BLaER1 (cell line): ENCODE measurements around the gene FALEC.

Source experiments
- H3K27ac ChIP-seq: shearing (Covaris generic); formaldehyde crosslinking; 2 replicates; pipeline ENCODE4 v1.8.1; 2022
- H3K27me3 ChIP-seq: shearing (Covaris generic); formaldehyde crosslinking; 2 replicates; pipeline ENCODE4 v1.8.1; 2022
- H3K36me3 ChIP-seq: shearing (Covaris generic); formaldehyde crosslinking; 2 replicates; pipeline ENCODE4 v1.8.1; 2022
- H3K4me1 ChIP-seq: shearing (Covaris generic); formaldehyde crosslinking; 2 replicates; pipeline ENCODE4 v1.8.1; 2022
- H3K4me2 ChIP-seq: shearing (Covaris generic); formaldehyde crosslinking; 2 replicates; pipeline ENCODE4 v1.8.1; 2022
- H3K4me3 ChIP-seq: shearing (Covaris generic); formaldehyde crosslinking; 2 replicates; pipeline ENCODE4 v1.8.1; 2022
- H3K9ac ChIP-seq: shearing (Covaris generic); formaldehyde crosslinking; 2 replicates; pipeline ENCODE4 v1.8.1; 2022
- H3K9me3 ChIP-seq: shearing (Covaris generic); formaldehyde crosslinking; 2 replicates; pipeline ENCODE4 v1.8.1; 2022
- H4K20me1 ChIP-seq: shearing (Covaris generic); formaldehyde crosslinking; 2 replicates; pipeline ENCODE4 v1.8.1; 2022
- Cebpa-rat ChIP-seq: shearing (Covaris generic); IDR thresholded peaks from 2 replicates; pipeline ENCODE4 v1.8.1; 2022

FALEC gene

DNA sequence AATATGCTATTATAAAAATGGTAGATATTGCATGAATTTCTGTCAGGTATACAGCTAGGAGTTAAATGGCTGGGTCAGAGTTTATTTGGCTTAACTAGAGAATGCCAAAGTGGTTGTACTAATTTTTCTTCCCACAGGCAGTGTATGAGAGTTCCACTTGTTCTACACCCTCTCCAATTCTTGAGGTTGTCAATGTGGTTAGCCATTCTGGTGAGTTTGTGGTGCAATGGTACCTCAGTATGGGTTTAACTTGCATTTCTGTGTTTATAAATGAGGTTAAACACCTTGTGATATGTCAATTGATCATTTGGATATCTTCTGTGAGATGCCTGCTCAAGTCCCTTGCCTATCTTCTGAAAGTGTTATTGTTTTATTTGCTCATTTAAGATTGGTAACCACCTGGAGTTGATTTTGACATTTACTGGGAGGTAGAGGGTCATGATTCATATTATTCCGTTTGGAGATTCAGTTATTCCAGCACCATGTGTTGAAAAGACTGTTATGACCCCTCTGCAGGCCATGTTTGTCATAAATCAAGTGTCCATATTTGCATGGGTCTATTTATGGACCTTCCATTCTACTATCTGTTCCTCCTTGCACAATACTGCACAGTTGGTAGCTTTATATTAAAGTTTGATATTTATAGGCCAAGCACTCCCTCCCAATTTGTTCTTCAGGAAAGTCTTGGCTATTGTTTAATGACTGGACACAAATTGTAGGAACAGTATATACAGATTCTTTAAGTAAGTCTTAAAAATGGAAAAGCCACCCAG is 5.8 kb downstream of the FALEC start:
- no peaks in the 10 kb centered on the region for H3K36me3 ChIP-seq
- no peaks in the 10 kb centered on the region for H4K20me1 ChIP-seq
- no peaks in the 10 kb centered on the region for H3K27me3 ChIP-seq
- H3K4me2 ChIP-seq: no peak overlapping the region
- H3K4me1 ChIP-seq: peaks cover 23% of the 10 kb centered on the region
- no peak for TF ChIP-seq Cebpa-rat
- H3K4me3 ChIP-seq: no peak overlapping the region
- no peak overlapping the region for H3K27ac ChIP-seq
- H3K9ac ChIP-seq: no peak overlapping the region
- no peaks in the 10 kb centered on the region for H3K9me3 ChIP-seq

DNA sequence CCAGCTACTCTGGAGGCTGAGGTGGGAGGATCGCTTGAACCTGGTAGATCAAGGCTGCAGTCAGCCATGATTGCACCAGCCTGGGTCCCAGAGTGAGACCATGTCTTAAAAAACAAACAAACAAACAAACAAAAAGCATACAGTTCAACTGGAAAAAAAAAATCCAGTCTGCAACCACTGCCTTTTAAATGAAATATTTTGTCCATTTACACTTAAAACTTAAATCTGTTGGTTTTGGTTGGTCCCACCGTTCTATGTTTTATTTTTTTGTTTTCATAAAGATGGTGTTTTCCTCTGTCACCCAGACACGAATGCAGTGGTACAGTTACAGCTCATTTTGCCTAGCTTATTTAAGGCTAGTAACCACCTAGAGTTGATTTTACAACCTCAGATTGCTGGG is 9.8 kb downstream of the FALEC start:
- no peaks in the 10 kb centered on the region for H3K27me3 ChIP-seq
- H3K27ac ChIP-seq: no peak overlapping the region
- TF ChIP-seq Cebpa-rat: no peak
- H3K9ac ChIP-seq: no peak overlapping the region
- no peak overlapping the region for H3K4me2 ChIP-seq
- no peak overlapping the region for H3K4me3 ChIP-seq
- H3K9me3 ChIP-seq: no peaks in the 10 kb centered on the region
- H3K4me1 ChIP-seq: peaks cover 8% of the 10 kb centered on the region
- H3K36me3 ChIP-seq: no peaks in the 10 kb centered on the region
- no peaks in the 10 kb centered on the region for H4K20me1 ChIP-seq

DNA sequence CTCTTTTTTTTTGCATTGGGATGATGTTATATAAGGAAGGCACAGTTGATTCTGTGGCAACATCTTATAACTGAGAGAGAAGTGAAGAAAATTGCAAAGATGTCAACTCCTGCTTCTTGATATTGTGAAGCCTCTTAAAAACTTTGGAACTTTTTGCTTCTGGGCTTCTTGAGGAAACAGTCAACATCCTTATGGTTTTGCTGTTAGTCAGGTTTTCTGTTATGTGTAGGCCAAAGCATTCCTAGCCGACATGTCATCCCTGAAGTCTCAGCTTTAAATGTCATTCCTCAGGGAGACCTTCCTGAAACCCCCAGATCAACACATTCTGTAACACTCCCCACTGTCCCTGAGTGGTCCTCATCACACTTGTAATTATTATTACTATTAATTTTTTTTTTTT is 12.6 kb downstream of the FALEC start:
- H3K27me3 ChIP-seq: no peaks in the 10 kb centered on the region
- no peaks in the 10 kb centered on the region for H3K36me3 ChIP-seq
- H4K20me1 ChIP-seq: no peaks in the 10 kb centered on the region
- H3K9me3 ChIP-seq: no peaks in the 10 kb centered on the region
- no peak for TF ChIP-seq Cebpa-rat
- H3K4me3 ChIP-seq: no peak overlapping the region
- no peak overlapping the region for H3K4me2 ChIP-seq
- H3K9ac ChIP-seq: no peak overlapping the region
- no peak overlapping the region for H3K27ac ChIP-seq
- peaks cover 23% of the 10 kb centered on the region for H3K4me1 ChIP-seq

DNA sequence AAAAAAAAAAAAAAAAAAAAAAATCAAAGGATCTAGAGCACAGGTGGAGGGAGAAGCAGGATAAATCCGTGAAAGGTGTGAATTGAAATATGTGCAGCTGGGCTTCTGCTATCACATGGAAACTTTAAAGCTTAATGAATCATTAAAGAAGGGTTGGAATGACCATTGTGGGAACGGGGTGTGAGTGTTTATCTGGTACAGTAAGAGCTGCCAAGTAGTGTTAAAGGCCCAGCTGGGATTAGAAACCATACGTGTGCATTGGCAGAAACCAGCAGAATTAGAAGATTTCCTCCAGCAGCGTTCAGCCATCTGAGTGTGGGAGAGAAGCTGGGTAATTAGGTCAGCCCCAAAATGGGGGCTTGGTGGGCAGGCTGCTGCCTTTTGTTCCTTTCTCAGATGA is 13.5 kb downstream of the FALEC start:
- TF ChIP-seq Cebpa-rat: no peak
- no peak overlapping the region for H3K4me3 ChIP-seq
- no peaks in the 10 kb centered on the region for H3K27me3 ChIP-seq
- no peak overlapping the region for H3K4me2 ChIP-seq
- H3K9me3 ChIP-seq: no peaks in the 10 kb centered on the region
- no peak overlapping the region for H3K9ac ChIP-seq
- H4K20me1 ChIP-seq: no peaks in the 10 kb centered on the region
- no peak overlapping the region for H3K27ac ChIP-seq
- H3K36me3 ChIP-seq: no peaks in the 10 kb centered on the region
- H3K4me1 ChIP-seq: peaks cover 15% of the 10 kb centered on the region

DNA sequence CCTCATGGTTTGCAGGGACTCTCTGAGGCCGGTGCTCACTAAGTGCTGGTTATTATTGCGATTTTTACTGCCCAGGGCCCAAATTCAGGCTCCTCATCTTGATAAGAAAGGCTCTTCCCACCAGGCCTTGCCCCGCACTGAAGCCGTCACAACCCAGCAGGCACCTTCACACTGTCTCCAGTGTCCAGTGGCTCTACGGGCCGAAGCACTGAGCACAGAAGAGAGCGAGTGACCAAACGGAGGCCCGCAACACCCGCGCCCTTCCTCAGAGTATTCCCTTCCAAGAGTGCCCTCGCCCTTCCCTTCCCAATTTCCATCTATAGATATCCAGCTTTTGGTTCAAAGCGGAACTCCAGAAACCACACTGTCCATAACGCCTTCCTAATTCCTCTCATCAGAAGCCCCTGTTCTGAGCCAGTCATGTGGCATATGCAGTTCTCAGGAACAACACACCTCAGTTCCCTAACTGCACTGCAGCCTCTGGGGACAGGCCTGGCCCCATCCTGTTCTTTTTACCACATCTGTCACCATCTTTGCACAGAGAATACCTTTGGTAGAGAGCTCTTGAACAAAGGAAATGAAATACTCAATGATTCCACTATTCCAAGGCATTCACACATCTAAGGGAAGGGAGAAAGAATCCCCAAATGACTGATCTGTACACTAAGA is 15.1 kb downstream of the FALEC start:
- H3K9ac ChIP-seq: no peak overlapping the region
- H3K27me3 ChIP-seq: no peaks in the 10 kb centered on the region
- H4K20me1 ChIP-seq: no peaks in the 10 kb centered on the region
- H3K9me3 ChIP-seq: no peaks in the 10 kb centered on the region
- no peaks in the 10 kb centered on the region for H3K36me3 ChIP-seq
- TF ChIP-seq Cebpa-rat: no peak
- H3K4me3 ChIP-seq: no peak overlapping the region
- no peak overlapping the region for H3K4me2 ChIP-seq
- H3K4me1 ChIP-seq: peaks cover 15% of the 10 kb centered on the region
- no peak overlapping the region for H3K27ac ChIP-seq

DNA sequence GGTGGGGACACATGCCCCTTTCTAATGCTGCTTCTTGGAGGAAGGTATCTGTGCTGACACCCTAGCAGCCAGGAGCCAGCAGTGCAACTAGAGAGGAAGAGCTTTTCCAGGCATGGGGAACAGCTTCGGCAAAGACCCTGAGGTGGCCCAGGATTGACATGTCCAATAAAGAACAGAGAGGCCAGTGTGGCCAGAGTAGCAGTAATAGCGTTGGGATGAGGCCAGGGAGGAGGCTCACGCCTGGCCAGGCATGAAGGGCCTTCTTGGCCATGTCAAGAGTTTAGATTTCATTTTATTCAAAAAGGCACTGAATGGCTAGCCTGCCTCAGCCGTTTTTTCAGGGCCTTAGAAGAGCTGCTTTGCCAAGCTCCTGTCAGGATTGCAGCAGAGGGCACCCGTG is 17.3 kb downstream of the FALEC start:
- Histone ChIP-seq H3K4me1 (peaks cover 15% of the 10 kb centered on the region), H3K9ac (no peak overlapping the region)
- TF ChIP-seq Cebpa-rat: no peak

DNA sequence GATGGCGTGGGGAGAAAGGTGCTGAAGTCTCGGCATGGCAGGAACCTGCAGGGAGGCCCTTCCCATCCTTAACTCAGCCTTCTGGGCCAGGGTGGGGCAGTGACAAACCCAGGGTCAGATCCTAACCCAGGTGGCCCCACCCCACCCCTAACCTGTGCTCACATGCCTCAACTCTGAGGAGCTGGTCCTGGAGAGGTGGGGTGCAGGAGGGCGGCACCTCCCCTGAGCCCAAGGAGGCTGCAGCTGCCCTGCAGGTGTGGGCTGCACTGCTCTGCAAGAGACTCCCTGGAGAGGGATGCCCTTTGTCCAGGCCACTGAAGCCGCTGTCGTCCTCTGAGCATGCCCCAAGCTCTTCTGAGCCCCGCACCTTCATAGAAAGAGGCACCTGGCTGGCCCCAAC is 18.4 kb downstream of the FALEC start:
- H3K27ac ChIP-seq: no peak overlapping the region
- H3K9me3 ChIP-seq: no peaks in the 10 kb centered on the region
- H3K9ac ChIP-seq: no peak overlapping the region
- no peaks in the 10 kb centered on the region for H3K27me3 ChIP-seq
- H3K4me1 ChIP-seq: peaks cover 25% of the 10 kb centered on the region
- H3K4me2 ChIP-seq: no peak overlapping the region
- H4K20me1 ChIP-seq: no peaks in the 10 kb centered on the region
- no peak overlapping the region for H3K4me3 ChIP-seq
- no peaks in the 10 kb centered on the region for H3K36me3 ChIP-seq
- TF ChIP-seq Cebpa-rat: no peak

More for the DNA sequence above, 17.3 kb downstream of the FALEC start:
- H3K27me3 ChIP-seq: no peaks in the 10 kb centered on the region
- H3K9me3 ChIP-seq: no peaks in the 10 kb centered on the region
- H3K4me2 ChIP-seq: no peak overlapping the region
- no peak overlapping the region for H3K27ac ChIP-seq
- no peaks in the 10 kb centered on the region for H3K36me3 ChIP-seq
- H4K20me1 ChIP-seq: no peaks in the 10 kb centered on the region
- no peak overlapping the region for H3K4me3 ChIP-seq

DNA sequence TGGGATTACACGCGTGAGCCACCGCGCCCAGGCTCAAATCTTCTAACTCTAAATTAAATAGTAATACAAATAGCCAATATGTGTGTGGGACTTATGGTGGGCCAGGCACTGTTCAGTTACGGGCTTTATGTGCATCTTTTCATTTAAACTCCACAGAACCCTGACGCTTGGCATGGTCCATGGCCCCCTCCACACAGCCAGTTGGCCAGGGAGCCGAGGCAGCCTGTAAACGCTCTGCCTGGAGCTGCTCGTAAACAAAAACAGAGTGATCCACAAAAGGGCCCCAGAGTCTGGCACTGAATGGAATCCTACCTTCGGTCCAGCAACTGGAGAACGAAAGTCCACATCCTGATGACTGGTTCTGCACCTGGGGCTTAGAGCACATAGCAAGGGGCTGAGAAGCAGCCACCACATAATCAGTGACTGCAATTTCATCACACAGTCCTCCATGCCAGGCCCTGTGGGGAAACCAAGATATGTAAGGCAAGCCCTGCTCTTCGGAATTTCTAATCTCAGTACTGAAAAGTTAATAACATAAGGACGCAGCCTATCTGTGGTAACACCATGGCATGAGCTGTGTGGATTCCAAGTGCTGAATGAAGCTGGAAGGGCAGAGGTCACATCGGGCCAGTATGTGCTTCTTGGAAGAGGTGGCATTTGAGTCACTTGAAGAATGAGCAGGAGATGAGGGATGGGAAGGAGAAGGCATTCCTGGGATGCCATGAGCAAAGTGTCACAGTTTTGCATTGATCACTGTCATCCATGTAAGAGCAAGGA is 20.1 kb downstream of the FALEC start:
- Histone ChIP-seq H3K4me1 (peaks cover 21% of the 10 kb centered on the region), H3K27ac (no peak overlapping the region), H3K36me3 (no peaks in the 10 kb centered on the region), H3K9me3 (no peaks in the 10 kb centered on the region), H3K9ac (no peak overlapping the region), H3K4me2 (no peak overlapping the region), H4K20me1 (no peaks in the 10 kb centered on the region), H3K27me3 (no peaks in the 10 kb centered on the region), H3K4me3 (no peak overlapping the region)
- TF ChIP-seq Cebpa-rat: no peak

DNA sequence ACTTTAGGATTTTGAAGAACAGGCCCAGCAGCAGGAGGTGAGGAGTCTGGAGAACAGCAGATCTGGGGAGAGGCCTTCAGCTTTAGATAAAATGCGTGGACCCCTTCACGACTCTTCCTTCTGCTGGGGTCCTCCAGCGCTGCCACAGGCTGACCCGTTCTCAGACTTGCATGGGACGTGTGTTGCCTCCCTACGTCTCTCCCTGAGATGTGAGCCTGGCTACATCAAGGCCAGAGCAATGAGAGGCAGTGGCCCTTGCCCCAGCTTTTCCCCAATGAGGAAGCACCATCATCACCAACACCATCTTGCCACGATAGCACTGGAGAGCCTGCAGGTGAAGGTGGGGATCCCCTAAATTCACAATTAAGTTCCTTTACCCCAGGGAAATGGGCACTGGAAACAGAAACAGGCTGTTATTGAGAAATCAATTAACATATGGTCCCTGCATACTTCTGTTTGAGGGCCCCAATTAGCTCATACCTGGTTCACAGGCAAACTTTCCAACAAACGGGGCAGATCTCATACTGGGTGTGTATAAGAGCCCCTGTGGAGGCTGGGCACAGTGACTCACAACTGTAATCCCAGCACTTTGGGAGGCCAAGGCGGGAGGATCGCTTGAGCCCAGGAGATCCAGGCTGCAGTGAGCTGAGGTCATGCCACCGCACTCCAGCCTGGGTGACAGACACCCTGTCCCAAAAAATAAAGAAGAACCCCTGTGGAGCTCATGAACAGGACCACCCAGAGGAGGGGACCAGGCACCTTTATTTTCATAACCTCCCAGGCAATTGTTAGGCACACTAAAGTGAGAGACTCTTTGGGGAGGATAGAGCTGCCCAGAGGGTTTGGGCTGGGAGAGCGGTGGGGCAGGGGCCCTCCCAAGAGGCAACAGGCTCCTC is 21.5 kb downstream of the FALEC start:
- Histone ChIP-seq H4K20me1 (no peaks in the 10 kb centered on the region), H3K4me1 (peaks cover 13% of the 10 kb centered on the region), H3K4me3 (no peak overlapping the region), H3K9me3 (no peaks in the 10 kb centered on the region), H3K9ac (no peak overlapping the region), H3K36me3 (no peaks in the 10 kb centered on the region), H3K27me3 (no peaks in the 10 kb centered on the region), H3K27ac (no peak overlapping the region), H3K4me2 (no peak overlapping the region)
- no peak for TF ChIP-seq Cebpa-rat
